B cell (primary cell): ENCODE results near the gene TOP3B. TPM values are rescaled to one million over a fixed set of nuclear protein-coding genes. Genes with fewer than 3 reads are reported as not detected.

ENCODE experiments used
- ATAC-seq: fragments of 200-7000 bp; cut with Tn5 transposase; one replicate; pipeline ENCODE4 v1.10.0; 2021; ENCODE audit warnings: low read depth, mild to moderate bottlenecking, moderate number of reproducible peaks, moderate library complexity
- CTCF ChIA-PET: fragments of 350-600 bp; sonication (Branson Sonifier 250); formaldehyde crosslinking; loops from one replicate; lab custom pipeline; 2021; ENCODE audit warnings: antibody characterized with exemption, inconsistent platforms; lab: Charles Lee
- POLR2A ChIA-PET: fragments of 350-600 bp; sonication (Branson Sonifier 250); formaldehyde crosslinking; loops from one replicate; lab custom pipeline; 2021; ENCODE audit warnings: antibody characterized with exemption; lab: Charles Lee
- DNase-seq: peaks from one replicate; pipeline ENCODE4 v3.0.0; 2013
- H2AFZ ChIP-seq: 2 replicates; pipeline ENCODE4 v1.6.1; 2012; ENCODE audit warnings: mild to moderate bottlenecking, low read depth, low read length; ENCODE audit not compliant: insufficient read depth, poor library complexity, severe bottlenecking
- H3K27ac ChIP-seq, 2 donors: 1 replicate in 1 of 2; 2 replicates in 1 of 2; pipeline ENCODE4 v1.5.1; 2012 to 2013; ENCODE audit warnings: low read length in 2 of 2, mild to moderate bottlenecking in 2 of 2, moderate library complexity in 1 of 2
- H3K27me3 ChIP-seq, 4 experiments: fragments of 200-600 bp in 1 of 4; sonication (generic) in 1 of 4; replicated peaks in 1 of 4; 1 replicate in 2 of 4; 2 replicates in 2 of 4; pipeline versions ENCODE4 v1.6.1 to v1.7.0; 2013 to 2016; ENCODE audit warnings: low read length in 3 of 4, mild to moderate bottlenecking in 2 of 4, mixed read lengths in 1 of 4, moderate library complexity in 1 of 4; ENCODE audit not compliant: insufficient read depth in 4 of 4, control insufficient read depth in 3 of 4; ENCODE audit errors: control extremely low read depth in 1 of 4
- H3K36me3 ChIP-seq, 2 experiments: replicated peaks in 1 of 2; 1 replicate in 1 of 2; 2 replicates in 1 of 2; pipeline versions ENCODE4 v1.6.1 to v1.7.1; 2013; ENCODE audit warnings: low read length in 1 of 2; ENCODE audit not compliant: insufficient read depth in 2 of 2, control insufficient read depth in 1 of 2; ENCODE audit errors: control extremely low read depth in 1 of 2, extremely low read depth in 1 of 2
- H3K4me1 ChIP-seq, 2 donors: fragments of 200-600 bp in 1 of 2; sonication (generic) in 1 of 2; 1 replicate in 1 of 2; 2 replicates in 1 of 2; pipeline versions ENCODE4 v1.5.1 to v1.6.1; 2013 to 2017; ENCODE audit warnings: low read length in 2 of 2; ENCODE audit not compliant: control insufficient read depth in 2 of 2, insufficient read depth in 2 of 2
- H3K4me2 ChIP-seq: replicated peaks from 2 replicates; pipeline ENCODE3; 2012; ENCODE audit warnings: mild to moderate bottlenecking, low read depth, low read length; ENCODE audit not compliant: poor library complexity, severe bottlenecking
- H3K4me3 ChIP-seq, 5 experiments: fragments of 200-600 bp in 1 of 5; sonication (generic) in 1 of 5; 1 replicate in 3 of 5; 2 replicates in 2 of 5; pipeline versions ENCODE4 v1.5.1 to v1.7.0; 2011 to 2016; ENCODE audit warnings: low read length in 4 of 5, mild to moderate bottlenecking in 4 of 5, low read depth in 2 of 5, control low read depth in 1 of 5, moderate library complexity in 1 of 5; ENCODE audit not compliant: insufficient read depth in 1 of 5; ENCODE audit errors: control extremely low read depth in 1 of 5, extremely low read depth in 1 of 5
- H3K79me2 ChIP-seq: fragments of 200-600 bp; sonication (generic); one replicate; pipeline ENCODE4 v1.6.0; 2016; ENCODE audit warnings: low read length; ENCODE audit not compliant: control insufficient read depth, insufficient read depth
- H3K9ac ChIP-seq: fragments of 200-600 bp; sonication (generic); 2 replicates; pipeline ENCODE4 v1.6.1; 2017; ENCODE audit warnings: mild to moderate bottlenecking, low read length, moderate library complexity
- H3K9me3 ChIP-seq, 3 donors: one replicate each; pipeline versions ENCODE4 v1.6.1 to v1.7.1; 2013; ENCODE audit warnings: low read length in 2 of 3; ENCODE audit not compliant: control insufficient read depth in 2 of 3, insufficient read depth in 1 of 3; ENCODE audit errors: control extremely low read depth in 1 of 3
- H4K20me1 ChIP-seq: 2 replicates; pipeline ENCODE4 v1.6.0; 2012; ENCODE audit warnings: mild to moderate bottlenecking, low read length; ENCODE audit not compliant: insufficient read depth, control insufficient read depth, poor library complexity, severe bottlenecking
- H3K27ac Mint-ChIP-seq: one replicate; pipeline ENCODE4 v1.8.0; 2021; ENCODE audit warnings: mixed read lengths
- H3K27me3 Mint-ChIP-seq: one replicate; pipeline ENCODE4 v1.8.0; 2021; ENCODE audit warnings: mixed read lengths
- H3K4me1 Mint-ChIP-seq: one replicate; pipeline ENCODE4 v1.8.0; 2021; ENCODE audit warnings: mixed read lengths
- H3K4me3 Mint-ChIP-seq: one replicate; pipeline ENCODE4 v1.8.0; 2021; ENCODE audit warnings: mixed read lengths
- H3K9me3 Mint-ChIP-seq: one replicate; pipeline ENCODE4 v1.8.0; 2022; ENCODE audit warnings: mixed read lengths; ENCODE audit not compliant: insufficient read depth
- CTCF ChIP-seq: fragments of 200-600 bp; IDR thresholded peaks from one replicate; pipeline ENCODE4 v1.8.0; 2022; ENCODE audit warnings: antibody characterized with exemption, mild to moderate bottlenecking
- EZH2 ChIP-seq: IDR thresholded peaks from 2 replicates; pipeline ENCODE4 v1.6.1; 2012; ENCODE audit warnings: borderline replicate concordance, low read depth, mild to moderate bottlenecking, moderate library complexity, low read length; ENCODE audit not compliant: insufficient read depth, poor library complexity, severe bottlenecking
- WGBS: methylation state at CpG from one replicate; pipeline ENCODE4 v1.1.5; 2013; ENCODE audit warnings: missing lambda C conversion rate; ENCODE audit not compliant: insufficient coverage; 5-methylcytosine and 5-hydroxymethylcytosine counted together
- intact Hi-C: fragments of 100-400 bp; cut with micrococcal nuclease; formaldehyde crosslinking; loops from one replicate; pipeline ENCODE4 v1.10.0; 2022
- polyA plus RNA-seq: library from polyadenylated mRNA; depleted of rRNA; stranded (reverse); fragments of >200 nt; gene quantifications from 2 replicates; pipeline ENCODE4 v1.2.3, GENCODE V29; 2012
- total RNA-seq, 2 donors: library from RNA; stranded (reverse); fragments of 120-200 nt in 1 of 2; gene quantifications; 1 replicate in 1 of 2; 2 replicates in 1 of 2; pipeline versions ENCODE4 v1.2.3 to v1.2.4, GENCODE V29; 2013 to 2022

The TOP3B gene
- total and polyA plus RNA-seq, 2 donors (not counting 1 experiment from before 2014, with no cell fraction given) = 77.1 to 105 TPM

GRCh38 chr22:21946262-21946925 is 36.2 kb downstream of the TOP3B start:
- Mint-ChIP-seq H3K4me1 (peaks cover 22% of the 10 kb centered on the region), H3K27ac (no peak overlapping the region), H3K9me3 (no peaks in the 10 kb centered on the region), H3K27me3 (no peaks in the 10 kb centered on the region), H3K4me3 (no peak overlapping the region)
- WGBS = 93% methylated on average over 12 of the region's 12 CpGs
- DNase-seq (no peak), ATAC-seq (no peak)
- Histone ChIP-seq H3K4me1 (peaks cover 0 to 6% of the 10 kb centered on the region in 2 donors), H2AFZ (no peak overlapping the region), H3K36me3 (peaks cover 0 to 17% of the 10 kb centered on the region in 2 experiments), H4K20me1 (peaks cover 11% of the 10 kb centered on the region), H3K79me2 (peaks cover 30% of the 10 kb centered on the region), H3K27me3 (no peaks in the 10 kb centered on the region), H3K4me2 (no peak overlapping the region), H3K27ac (no peak overlapping the region), H3K4me3 (no peak overlapping the region), H3K9ac (no peak overlapping the region), H3K9me3 (no peaks in the 10 kb centered on the region)
- TF ChIP-seq EZH2 = no peak
- POLR2A ChIA-PET = interaction anchor here (0.6 kb wide), 1 partner anchor 204 kb away, joined by 3 read pairs; no protein-coding TSS in a partner anchor
- intact Hi-C loops = no loop called here
- CTCF ChIA-PET = no interaction called here

GRCh38 chr22:21945453-21946261 is 36.9 kb downstream of the TOP3B start:
- CTCF ChIA-PET = interaction anchor here (1.3 kb wide), 1 partner anchor 10 kb away, joined by 4 read pairs; no protein-coding TSS in a partner anchor
- POLR2A ChIA-PET = interaction anchor here (0.6 kb wide), 1 partner anchor 41 kb away, joined by 5 read pairs; no protein-coding TSS in a partner anchor

More at GRCh38 chr22:21945453-21946261, 36.9 kb downstream of the TOP3B start:
- WGBS = 97% methylated on average over 13 of the region's 13 CpGs
- peaks cover 20% of the 10 kb centered on the region for H3K4me1 Mint-ChIP-seq
- Histone ChIP-seq H4K20me1 (peaks cover 11% of the 10 kb centered on the region), H3K9me3 (no peaks in the 10 kb centered on the region), H3K79me2 (peaks cover 30% of the 10 kb centered on the region), H2AFZ (no peak overlapping the region), H3K9ac (no peak overlapping the region), H3K27me3 (no peaks in the 10 kb centered on the region), H3K4me2 (no peak overlapping the region), H3K36me3 (peaks cover 0 to 17% of the 10 kb centered on the region in 2 experiments), H3K27ac (no peak overlapping the region), H3K4me3 (no peak overlapping the region), H3K4me1 (peaks cover 0 to 6% of the 10 kb centered on the region in 2 donors)
- intact Hi-C loops = no loop called here
- DNase-seq (no peak), ATAC-seq (no peak)
- no peaks in the 10 kb centered on the region for H3K9me3 Mint-ChIP-seq
- H3K4me3 Mint-ChIP-seq = no peak overlapping the region
- no peak overlapping the region for H3K27ac Mint-ChIP-seq
- TF ChIP-seq EZH2 (no peak), CTCF (no peak)
- H3K27me3 Mint-ChIP-seq = no peaks in the 10 kb centered on the region
